HG03135 (cell line): ENCODE data around the gene VKORC1L1.
A peak's percentile ranks its signal among the peaks of the same experiment; 100 is the strongest.
"Not testable (repeated sequence)": the region's sequence is repeated elsewhere in the genome, so short reads cannot be mapped to it uniquely, and the experiment has no call there.

ENCODE experiments used
- ATAC-seq: cut with Tn5 transposase; IDR thresholded peaks from one replicate; pipeline ENCODE4 v1.9.1; 2021; ENCODE audit warnings: mild to moderate bottlenecking, moderate library complexity; ENCODE audit not compliant: unreplicated experiment

The VKORC1L1 gene

GRCh38 chr7:65975814-65976445 is 103.1 kb downstream of the VKORC1L1 start:
- ATAC-seq = no peak

DNA sequence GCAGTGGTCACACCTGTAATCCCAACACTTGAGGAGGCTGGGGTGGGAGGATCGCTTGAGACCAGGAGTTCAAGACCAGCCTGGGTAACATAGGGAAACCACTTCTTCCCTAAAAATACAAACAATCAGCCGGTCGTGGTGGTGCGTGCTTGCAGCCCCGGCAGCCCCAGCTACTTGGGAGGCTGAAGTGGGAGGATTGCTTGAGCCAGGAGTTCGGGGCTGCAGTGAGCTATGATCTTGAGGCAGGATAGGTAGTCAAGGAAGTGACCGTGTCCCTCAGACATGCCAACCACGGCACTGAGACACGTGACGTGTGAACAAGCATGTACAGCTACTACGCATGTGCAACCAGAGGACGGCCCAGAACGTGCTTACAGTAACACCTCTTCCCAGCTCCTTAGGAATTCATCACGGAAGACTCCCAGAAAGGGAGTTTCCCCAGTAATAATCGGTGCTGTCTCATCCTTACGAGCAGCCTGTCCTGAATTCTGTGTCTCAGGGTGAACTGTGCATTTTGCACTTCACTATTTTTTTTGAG is 103.9 kb downstream of the VKORC1L1 start:
- ATAC-seq = no peak

- no peak for ATAC-seq
Measured at GRCh38 chr7:65978891-65979582, 106.2 kb downstream of the VKORC1L1 start.

GRCh38 chr7:65979583-65980477 is 107.0 kb downstream of the VKORC1L1 start:
- ATAC-seq = no peak

DNA sequence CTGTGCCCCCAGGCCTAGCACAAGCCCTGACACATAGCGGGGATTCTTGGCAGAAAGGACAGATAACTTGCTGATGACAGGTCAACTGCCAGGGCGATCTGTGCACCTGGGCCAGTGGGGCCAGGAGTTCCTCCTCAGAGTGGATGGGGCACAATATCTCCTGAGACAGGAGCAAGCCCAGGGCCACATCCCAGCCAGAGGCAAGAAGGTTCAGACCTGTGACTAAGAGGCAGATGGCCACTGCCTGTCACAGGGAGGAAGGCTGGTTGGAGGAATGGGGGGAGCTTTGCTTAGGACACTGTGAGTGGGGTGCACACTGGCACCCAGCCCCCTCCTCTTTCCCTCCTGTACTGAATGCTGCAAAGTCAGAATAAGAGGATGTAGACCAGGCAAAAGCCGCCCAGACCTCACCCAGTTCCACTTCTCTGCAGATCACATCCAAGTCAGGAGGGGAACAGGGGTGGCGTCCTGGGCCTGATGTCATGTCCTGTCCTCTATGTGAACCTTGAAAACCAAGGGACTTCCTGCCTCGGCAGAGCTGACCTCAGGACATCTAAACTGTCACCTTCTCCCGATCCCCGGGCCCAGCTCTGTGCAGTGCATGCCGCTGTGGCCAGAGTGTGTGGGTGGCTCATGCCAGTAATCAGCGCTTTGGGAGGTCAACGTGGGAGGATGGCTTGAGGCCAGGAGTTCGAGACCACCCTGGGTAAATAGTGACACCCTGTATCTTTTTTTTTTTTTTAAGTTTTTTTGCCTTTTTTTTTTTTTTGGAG is 107.8 kb downstream of the VKORC1L1 start:
- peak; percentile 70 for ATAC-seq

DNA sequence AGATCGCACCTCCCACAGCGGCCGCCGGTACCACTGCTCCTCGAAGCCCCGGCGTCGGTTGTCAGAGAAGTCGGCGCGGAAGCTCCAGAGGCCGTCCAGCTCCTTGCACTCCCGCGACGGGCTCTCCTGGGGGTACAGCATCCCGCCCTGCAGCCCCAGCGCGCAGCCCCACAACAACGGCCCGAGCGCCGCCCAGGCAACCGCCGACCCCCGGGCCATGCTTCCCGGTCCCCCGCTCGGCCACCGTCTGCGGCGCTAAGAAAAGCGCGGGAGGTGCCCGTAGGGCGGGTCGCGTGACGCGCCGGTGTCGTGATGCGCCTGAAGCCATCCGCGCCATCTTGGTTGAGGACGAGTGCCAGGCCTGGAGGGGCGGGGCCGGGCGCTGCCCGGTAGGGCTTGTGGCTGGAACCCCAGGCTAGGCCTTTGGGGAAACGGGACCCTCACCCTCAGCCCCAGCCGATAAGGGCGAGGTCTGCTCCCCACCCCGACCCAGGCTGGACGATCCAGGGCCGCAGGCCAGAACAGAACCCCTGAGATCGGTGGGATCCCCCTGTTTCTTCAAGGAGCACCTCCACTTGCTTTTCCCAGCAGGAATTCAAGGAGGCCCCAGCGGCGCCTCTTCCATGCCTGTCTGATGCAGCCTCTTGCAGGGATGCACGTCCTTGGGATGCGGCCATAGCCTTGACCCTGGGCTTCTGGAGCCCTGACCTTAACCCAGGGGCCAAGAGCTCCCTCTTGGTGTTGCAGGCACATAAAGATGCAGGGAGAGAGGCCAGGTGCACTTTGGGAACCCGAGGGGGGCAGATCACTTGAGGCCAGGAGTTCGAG is 109.3 kb downstream of the VKORC1L1 start, which contains the start of gene GUSB:
Gene GUSB, minus strand, starts transcription at position 249 of the 828 bp plus-strand sequence. Its CDS starts 30 bp downstream, at position 219.
- ATAC-seq = peak; percentile 83

DNA sequence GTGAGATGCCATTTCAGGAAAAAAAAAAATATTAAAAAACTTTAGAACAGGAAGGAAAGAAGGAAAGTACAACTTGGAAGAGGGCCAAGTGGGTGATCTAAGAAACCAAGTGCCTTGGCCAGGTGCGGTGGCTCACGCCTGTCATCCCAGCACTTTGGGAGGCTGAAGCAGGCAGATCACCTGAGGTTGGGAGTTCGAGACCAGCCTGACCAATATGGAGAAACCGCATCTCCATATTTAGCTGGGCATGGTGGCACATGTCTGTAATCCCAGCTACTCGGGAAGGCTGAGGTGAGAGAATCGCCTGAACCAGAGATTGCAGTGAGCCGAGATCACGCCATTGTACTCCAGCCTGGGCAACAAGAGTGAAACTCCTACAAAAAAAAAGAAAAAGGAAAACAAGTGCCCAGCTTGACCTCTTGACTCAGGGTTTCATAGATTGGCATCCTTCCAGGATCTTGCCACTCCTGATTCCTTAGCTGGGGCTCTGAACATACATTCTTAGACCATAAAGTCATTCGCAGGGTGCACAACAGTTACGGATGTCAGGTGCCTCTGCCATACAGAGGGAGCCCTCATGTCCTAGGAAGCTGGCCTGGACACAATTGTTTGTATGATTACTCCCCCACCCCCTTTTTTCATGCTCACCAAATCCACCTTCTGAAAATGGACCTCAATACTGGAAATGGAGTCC is 111.2 kb downstream of the VKORC1L1 start:
- ATAC-seq = no peak

DNA sequence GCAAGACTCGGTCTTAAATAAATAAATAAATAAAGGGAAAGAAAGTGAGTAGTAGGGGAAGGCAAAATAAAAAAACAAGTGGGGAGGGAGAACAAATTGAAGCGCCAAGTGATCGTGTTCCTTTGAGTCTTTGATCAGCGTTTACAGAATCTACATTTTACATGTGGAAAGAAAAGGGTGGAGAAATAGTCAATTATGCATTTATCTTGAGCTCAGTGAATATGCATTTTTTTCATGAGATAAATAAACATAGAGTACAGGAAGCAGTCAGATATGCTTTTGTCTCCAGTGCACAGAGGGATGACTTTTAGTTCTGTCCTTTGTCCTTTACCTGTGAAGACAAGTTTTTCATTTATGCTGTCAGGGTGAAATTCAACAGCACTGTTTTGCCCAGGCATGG is 115.2 kb downstream of the VKORC1L1 start:
- ATAC-seq = no peak

GRCh38 chr7:65988503-65988902 is 115.6 kb downstream of the VKORC1L1 start:
- not testable (repeated sequence) for ATAC-seq

DNA sequence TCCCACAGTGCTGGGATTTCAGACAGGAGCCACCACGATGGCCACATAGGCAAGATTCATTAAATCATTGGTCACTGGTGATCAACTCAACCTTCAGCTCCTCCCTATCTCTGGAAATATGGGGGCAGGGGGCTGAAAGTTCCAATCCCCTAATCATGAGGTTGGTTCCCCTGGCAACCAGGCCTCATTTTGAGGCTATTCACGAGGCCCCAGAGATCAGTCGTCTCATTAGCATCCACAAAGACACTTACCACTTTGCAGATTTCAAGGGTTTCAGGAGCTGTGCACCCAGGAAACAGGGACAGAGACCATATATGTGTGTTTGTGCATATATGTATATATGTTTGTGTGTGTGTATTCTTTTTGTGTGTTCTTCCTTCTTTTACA is 116.8 kb downstream of the VKORC1L1 start:
- no peak for ATAC-seq

DNA sequence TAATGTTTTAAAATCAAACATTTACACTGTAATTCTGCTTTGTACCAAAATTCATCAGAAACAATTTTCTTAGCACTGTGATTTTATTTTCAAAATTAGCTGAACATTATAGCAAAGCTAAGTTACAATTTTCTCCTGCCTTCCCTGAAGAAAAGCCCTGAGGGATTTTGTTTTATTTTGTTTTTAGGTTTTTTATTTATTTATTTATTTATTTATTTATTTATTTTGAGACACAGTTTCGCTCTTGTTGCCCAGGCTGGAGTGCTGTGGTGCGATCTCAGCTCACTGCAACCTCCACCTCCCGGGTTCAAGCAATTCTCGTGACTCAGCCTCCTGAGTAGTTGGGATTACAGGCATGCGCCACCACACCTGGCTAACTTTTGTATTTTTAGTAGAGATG is 119.0 kb downstream of the VKORC1L1 start:
- ATAC-seq = not testable (repeated sequence)

DNA sequence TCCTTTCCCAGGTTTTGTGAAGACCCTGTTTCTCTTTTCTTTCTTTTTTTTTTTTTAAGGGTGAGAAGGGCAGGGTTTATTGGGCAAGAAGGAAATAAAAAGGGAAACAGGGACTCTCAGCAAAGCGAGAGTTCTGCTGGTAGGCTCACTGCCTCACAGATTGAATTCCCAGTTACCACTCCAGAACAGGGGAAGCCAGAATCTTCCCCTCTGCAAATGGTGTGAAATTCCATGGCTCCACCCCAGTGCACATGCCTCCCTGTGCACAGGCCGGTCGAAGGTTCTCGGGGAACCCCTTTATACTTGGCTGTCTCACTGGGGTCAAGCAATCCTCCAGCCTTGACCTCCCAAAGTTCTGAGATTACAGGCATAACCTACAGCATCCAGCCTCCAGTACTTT is 119.7 kb downstream of the VKORC1L1 start:
- no peak for ATAC-seq

DNA sequence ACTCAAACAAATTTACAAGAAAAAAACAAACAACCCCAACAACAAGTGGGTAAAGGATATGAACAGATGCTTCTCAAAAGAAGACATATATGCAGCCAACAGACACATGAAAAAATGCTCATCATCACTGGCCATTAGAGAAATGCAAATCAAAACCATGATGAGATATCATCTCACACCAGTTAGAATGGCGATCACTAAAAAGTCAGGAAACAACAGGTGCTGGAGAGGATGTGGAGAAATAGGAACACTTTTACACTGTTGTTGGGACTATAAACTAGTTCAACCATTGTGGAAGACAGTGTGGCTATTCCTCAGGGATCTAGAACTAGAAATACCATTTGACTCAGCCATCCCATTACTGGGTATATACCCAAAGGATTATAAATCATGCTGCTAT is 122.1 kb downstream of the VKORC1L1 start:
- ATAC-seq = not testable (repeated sequence)

DNA sequence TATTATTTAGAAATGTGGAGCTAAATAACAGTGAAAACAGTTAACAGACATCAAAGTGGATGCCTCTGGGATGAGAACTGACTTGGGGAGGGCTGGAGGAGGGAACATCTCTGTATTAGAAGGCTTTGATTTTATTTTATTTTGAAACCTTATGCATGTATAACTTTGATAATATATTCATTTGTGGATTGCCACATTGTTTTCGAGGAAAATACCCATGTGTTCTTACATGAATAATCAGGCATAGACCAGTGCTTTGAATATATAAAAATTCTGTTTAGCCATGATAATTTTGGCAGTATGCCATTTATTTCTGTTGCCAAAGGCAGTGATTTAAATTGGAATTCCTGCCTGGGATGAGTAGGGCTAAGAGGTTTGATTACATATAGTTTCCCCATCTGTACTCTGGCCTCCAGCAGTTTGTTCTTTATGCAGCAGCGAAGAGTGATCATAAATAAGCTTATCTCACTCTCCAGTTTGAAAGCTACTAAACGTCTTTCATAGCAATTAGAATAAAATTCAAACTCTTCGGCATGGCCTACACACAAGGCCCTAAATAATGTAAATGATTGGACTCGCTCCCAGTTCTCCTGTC is 128.0 kb downstream of the VKORC1L1 start:
- not testable (repeated sequence) for ATAC-seq

GRCh38 chr7:66005115-66005671 is 132.3 kb downstream of the VKORC1L1 start:
- ATAC-seq = not testable (repeated sequence)

- ATAC-seq = no peak
Measured at GRCh38 chr7:66007232-66007631, 134.4 kb downstream of the VKORC1L1 start.
